Chondrocyte (in vitro differentiated cells): Measurements from ENCODE around the gene FLYWCH1. TPM values are rescaled to one million over a fixed set of nuclear protein-coding genes. Genes with fewer than 3 reads are reported as not detected.

Experiments
- DNase-seq: peaks from one replicate; pipeline ENCODE4 v3.0.0; 2021; ENCODE audit warnings: mixed read lengths, low spot score
- H3K27ac Mint-ChIP-seq: one replicate; pipeline ENCODE4 v1.8.0; 2021; ENCODE audit warnings: mild to moderate bottlenecking, moderate library complexity, mixed read lengths; ENCODE audit not compliant: unreplicated experiment
- H3K27me3 Mint-ChIP-seq: 2 replicates; pipeline ENCODE4 v1.8.0; 2021; ENCODE audit warnings: low read depth, mixed read lengths
- H3K36me3 Mint-ChIP-seq: 2 replicates; pipeline ENCODE4 v1.8.0; 2021; ENCODE audit warnings: low read depth, mixed read lengths
- H3K4me1 Mint-ChIP-seq: 2 replicates; pipeline ENCODE4 v1.8.0; 2021; ENCODE audit warnings: low read depth, mild to moderate bottlenecking, mixed read lengths
- H3K4me3 Mint-ChIP-seq: one replicate; pipeline ENCODE4 v1.8.0; 2021; ENCODE audit warnings: mild to moderate bottlenecking, moderate library complexity, mixed read lengths; ENCODE audit not compliant: unreplicated experiment
- H3K9me3 Mint-ChIP-seq: 2 replicates; pipeline ENCODE4 v1.8.0; 2021; ENCODE audit warnings: low read depth, mixed read lengths
- total RNA-seq: library from RNA; stranded (reverse); gene quantifications from 3 replicates; pipeline ENCODE4 v1.2.1, GENCODE V29; 2021
- TF ChIP-seq, protein P1 (sequence below): fragments of 200-600 bp; sonication (generic); IDR thresholded peaks from 2 replicates; pipeline ENCODE4 v1.5.0; 2021; ENCODE audit warnings: antibody characterized with exemption, mild to moderate bottlenecking, moderate library complexity

FLYWCH1 gene
- total RNA-seq, 1 donor from 2014 or later, result 47.1 TPM

- no peaks in the 10 kb centered on the region for H3K27me3 Mint-ChIP-seq
- H3K27ac Mint-ChIP-seq, result no peak overlapping the region
- no peak overlapping the region for H3K4me3 Mint-ChIP-seq
- H3K36me3 Mint-ChIP-seq, result no peaks in the 10 kb centered on the region
- TF ChIP-seq, protein P1, sequence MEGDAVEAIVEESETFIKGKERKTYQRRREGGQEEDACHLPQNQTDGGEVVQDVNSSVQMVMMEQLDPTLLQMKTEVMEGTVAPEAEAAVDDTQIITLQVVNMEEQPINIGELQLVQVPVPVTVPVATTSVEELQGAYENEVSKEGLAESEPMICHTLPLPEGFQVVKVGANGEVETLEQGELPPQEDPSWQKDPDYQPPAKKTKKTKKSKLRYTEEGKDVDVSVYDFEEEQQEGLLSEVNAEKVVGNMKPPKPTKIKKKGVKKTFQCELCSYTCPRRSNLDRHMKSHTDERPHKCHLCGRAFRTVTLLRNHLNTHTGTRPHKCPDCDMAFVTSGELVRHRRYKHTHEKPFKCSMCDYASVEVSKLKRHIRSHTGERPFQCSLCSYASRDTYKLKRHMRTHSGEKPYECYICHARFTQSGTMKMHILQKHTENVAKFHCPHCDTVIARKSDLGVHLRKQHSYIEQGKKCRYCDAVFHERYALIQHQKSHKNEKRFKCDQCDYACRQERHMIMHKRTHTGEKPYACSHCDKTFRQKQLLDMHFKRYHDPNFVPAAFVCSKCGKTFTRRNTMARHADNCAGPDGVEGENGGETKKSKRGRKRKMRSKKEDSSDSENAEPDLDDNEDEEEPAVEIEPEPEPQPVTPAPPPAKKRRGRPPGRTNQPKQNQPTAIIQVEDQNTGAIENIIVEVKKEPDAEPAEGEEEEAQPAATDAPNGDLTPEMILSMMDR, result no peak
- DNase-seq, result no peak
- H3K9me3 Mint-ChIP-seq, result no peaks in the 10 kb centered on the region
- no peaks in the 10 kb centered on the region for H3K4me1 Mint-ChIP-seq
These were observed 80.8 kb downstream of the FLYWCH1 start for GRCh38 chr16:2992383-2993081.

DNA sequence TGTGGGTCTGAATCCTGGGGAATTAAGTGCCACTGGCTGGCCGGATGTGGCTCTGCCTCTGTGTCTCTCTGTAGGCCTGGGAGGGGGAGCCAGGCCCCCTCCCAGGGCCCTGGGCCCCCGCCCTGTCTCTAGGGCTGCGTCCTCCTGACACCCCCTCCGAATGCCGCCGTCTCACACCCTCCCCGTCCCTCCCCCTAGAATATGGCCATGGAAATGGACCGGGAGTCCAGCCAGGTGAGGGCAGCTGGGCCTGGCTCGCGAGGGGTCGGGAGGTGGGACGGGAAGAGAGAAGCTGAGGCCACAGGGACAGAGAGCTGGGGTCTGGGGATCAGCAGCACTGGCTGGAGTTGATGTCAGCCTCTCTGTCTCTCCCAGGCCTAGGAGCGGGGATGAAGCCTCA lies 84.6 kb downstream of the FLYWCH1 start:
- Mint-ChIP-seq H3K9me3 (no peaks in the 10 kb centered on the region), H3K36me3 (no peaks in the 10 kb centered on the region), H3K27ac (no peak overlapping the region), H3K4me3 (no peak overlapping the region), H3K27me3 (no peaks in the 10 kb centered on the region), H3K4me1 (no peaks in the 10 kb centered on the region)
- DNase-seq, result no peak
- TF ChIP-seq, protein P1, result no peak

GRCh38 chr16:2999929-3000328 lies 88.2 kb downstream of the FLYWCH1 start:
- Mint-ChIP-seq H3K27me3 (peaks cover 2% of the 10 kb centered on the region), H3K4me3 (no peak overlapping the region), H3K27ac (no peak overlapping the region), H3K9me3 (no peaks in the 10 kb centered on the region), H3K36me3 (no peaks in the 10 kb centered on the region), H3K4me1 (peaks cover 2% of the 10 kb centered on the region)
- DNase-seq, result no peak
- TF ChIP-seq, protein P1, result no peak

DNA sequence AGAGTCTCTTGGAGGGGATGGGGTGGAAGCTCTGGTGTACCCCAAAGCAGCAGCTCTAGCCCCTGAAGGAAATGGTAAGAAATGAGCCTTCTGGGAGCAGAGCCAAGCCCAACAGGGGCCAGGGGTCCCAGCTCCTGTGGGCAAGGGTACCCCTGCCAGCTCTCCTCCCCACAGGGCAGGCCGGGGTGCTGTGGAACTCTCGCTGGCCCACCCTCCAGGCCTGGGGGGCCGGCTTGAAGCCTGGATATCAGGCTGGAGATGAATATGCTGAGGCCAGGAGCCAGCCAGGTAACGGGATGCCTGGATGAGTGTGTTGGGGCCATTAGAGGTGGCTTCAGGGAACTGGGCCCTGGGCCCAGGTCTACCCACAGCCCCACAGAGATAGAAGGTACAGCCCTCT lies 88.8 kb downstream of the FLYWCH1 start:
- TF ChIP-seq, protein P1, result no peak
- Mint-ChIP-seq H3K27me3 (peaks cover 3% of the 10 kb centered on the region), H3K9me3 (no peaks in the 10 kb centered on the region), H3K4me3 (no peak overlapping the region), H3K36me3 (no peaks in the 10 kb centered on the region), H3K27ac (no peak overlapping the region), H3K4me1 (peaks cover 3% of the 10 kb centered on the region)
- DNase-seq, result no peak

Other genes starting within 250 kb of the FLYWCH1 start
- 27.3 to 29.7 TPM (median 27.4 TPM) in 3 replicates for gene KCTD5, start 229.4 kb upstream of the FLYWCH1 start, total RNA-seq
- 2.8 to 4.3 TPM (median 3.1 TPM) in 3 replicates for gene PRSS27, start 191.7 kb upstream of the FLYWCH1 start, total RNA-seq
- 363 to 615 TPM (median 378 TPM) in 3 replicates for gene SRRM2, start 159.3 kb upstream of the FLYWCH1 start, total RNA-seq
- gene ELOB, start 134.7 kb upstream of the FLYWCH1 start, total RNA-seq, result 205 to 231 TPM (median 225 TPM) in 3 replicates
- not detected in 3 replicates for gene PRSS33, start 124.4 kb upstream of the FLYWCH1 start, total RNA-seq
- not detected in 3 replicates for gene PRSS41, start 113.5 kb upstream of the FLYWCH1 start, total RNA-seq
- gene PRSS21, start 94.7 kb upstream of the FLYWCH1 start, total RNA-seq, result not detected in 3 replicates
- gene ZG16B, start 81.6 kb upstream of the FLYWCH1 start, total RNA-seq, result 2.1 to 2.6 TPM in 2 of 3 replicates, not detected in the other
- not detected in 3 replicates for gene PRSS22, start 53.8 kb upstream of the FLYWCH1 start, total RNA-seq
- 33.4 to 43.1 TPM (median 34.7 TPM) in 3 replicates for gene FLYWCH2, start 28.7 kb upstream of the FLYWCH1 start, total RNA-seq
- not detected in 3 replicates for gene KREMEN2, start 52.3 kb downstream of the FLYWCH1 start, total RNA-seq
- 8.2 to 15.9 TPM (median 9.5 TPM) in 3 replicates for gene PAQR4, start 57.4 kb downstream of the FLYWCH1 start, total RNA-seq
- 6.2 to 23.2 TPM (median 7.2 TPM) in 3 replicates for gene PKMYT1, start 68.5 kb downstream of the FLYWCH1 start, total RNA-seq
- gene CLDN9, start 101.0 kb downstream of the FLYWCH1 start, total RNA-seq, result not detected in 3 replicates
- 0.27 to 0.69 TPM in 2 of 3 replicates, not detected in the other for gene CLDN6, start 106.3 kb downstream of the FLYWCH1 start, total RNA-seq
- gene TNFRSF12A, start 108.4 kb downstream of the FLYWCH1 start, total RNA-seq, result 156 to 177 TPM (median 165 TPM) in 3 replicates
- 74.0 to 101 TPM (median 79.3 TPM) in 3 replicates for gene HCFC1R1, start 112.0 kb downstream of the FLYWCH1 start, total RNA-seq
- gene THOC6, start 112.1 kb downstream of the FLYWCH1 start, total RNA-seq, result 27.4 to 33.4 TPM (median 28.8 TPM) in 3 replicates
- not detected in 3 replicates for gene BICDL2, start 125.0 kb downstream of the FLYWCH1 start, total RNA-seq
- gene MMP25, start 134.6 kb downstream of the FLYWCH1 start, total RNA-seq, result 0.34 TPM in 1 of 3 replicates, not detected in the others
- 7.3 to 21.0 TPM (median 17.8 TPM) in 3 replicates for gene IL32, start 153.7 kb downstream of the FLYWCH1 start, total RNA-seq
- gene ZSCAN10, start 187.4 kb downstream of the FLYWCH1 start, total RNA-seq, result not detected in 3 replicates
- 12.9 to 13.7 TPM (median 13.2 TPM) in 3 replicates for gene ZNF205, start 200.7 kb downstream of the FLYWCH1 start, total RNA-seq
- 10.6 to 13.0 TPM (median 10.8 TPM) in 3 replicates for gene ZNF213, start 223.1 kb downstream of the FLYWCH1 start, total RNA-seq